Hepatocyte (in vitro differentiated cells): Measurements from ENCODE around the gene ANKRD13A. TPM values are rescaled to one million over a fixed set of nuclear protein-coding genes. Genes with fewer than 3 reads are reported as not detected.

Experiments
- DNase-seq: peaks from one replicate; pipeline ENCODE4 v3.0.0-alpha.2; 2016; ENCODE audit warnings: low spot score
- H2AFZ ChIP-seq: fragments of 200-600 bp; sonication (generic); 2 replicates; pipeline ENCODE4 v1.6.0; 2016; ENCODE audit warnings: antibody characterized with exemption, mild to moderate bottlenecking
- H3K27ac ChIP-seq: fragments of 200-600 bp; sonication (generic); 2 replicates; pipeline ENCODE4 v1.5.1; 2016; ENCODE audit warnings: mild to moderate bottlenecking
- H3K27me3 ChIP-seq: fragments of 200-600 bp; sonication (generic); 2 replicates; pipeline ENCODE4 v1.6.1; 2016
- H3K36me3 ChIP-seq: fragments of 200-600 bp; sonication (generic); replicated peaks from 2 replicates; pipeline ENCODE4 v1.5.1; 2016; ENCODE audit warnings: low read depth; ENCODE audit not compliant: insufficient read depth
- H3K4me1 ChIP-seq: fragments of 200-600 bp; sonication (generic); 2 replicates; pipeline ENCODE4 v1.5.1; 2016; ENCODE audit warnings: mild to moderate bottlenecking, moderate library complexity; ENCODE audit not compliant: insufficient read depth
- H3K4me2 ChIP-seq: fragments of 200-600 bp; sonication (generic); 2 replicates; pipeline ENCODE4 v1.6.0; 2016
- H3K4me3 ChIP-seq: fragments of 200-600 bp; sonication (generic); 2 replicates; pipeline ENCODE4 v1.5.1; 2016; ENCODE audit warnings: mild to moderate bottlenecking
- H3K79me2 ChIP-seq: fragments of 200-600 bp; sonication (generic); 2 replicates; pipeline ENCODE4 v1.6.0; 2017; ENCODE audit warnings: mild to moderate bottlenecking
- H3K9me2 ChIP-seq: fragments of 200-600 bp; sonication (generic); replicated peaks from 2 replicates; pipeline ENCODE4 v1.6.0; 2017; ENCODE audit warnings: mild to moderate bottlenecking; ENCODE audit not compliant: insufficient read depth
- H3K9me3 ChIP-seq: fragments of 200-600 bp; sonication (generic); 2 replicates; pipeline ENCODE4 v1.5.1; 2016; ENCODE audit warnings: low read depth, mild to moderate bottlenecking
- H4K20me1 ChIP-seq: fragments of 200-600 bp; sonication (generic); 2 replicates; pipeline ENCODE4 v1.6.0; 2016; ENCODE audit warnings: mild to moderate bottlenecking; ENCODE audit not compliant: insufficient read depth, poor library complexity, severe bottlenecking
- EZH2 ChIP-seq: fragments of 200-600 bp; sonication (generic); IDR thresholded peaks from 2 replicates; pipeline ENCODE4 v1.6.1; 2016; ENCODE audit warnings: antibody characterized with exemption, mild to moderate bottlenecking, borderline replicate concordance
- EZH2phosphoT487 ChIP-seq: fragments of 200-600 bp; sonication (generic); IDR thresholded peaks from one replicate; pipeline ENCODE4 v1.6.1; 2018; ENCODE audit warnings: antibody characterized with exemption, mild to moderate bottlenecking, low read depth, moderate library complexity; ENCODE audit not compliant: unreplicated experiment, severe bottlenecking
- WGBS: methylation state at CpG from one replicate; pipeline ENCODE4 v1.1.6; 2016; ENCODE audit warnings: low lambda C conversion rate; ENCODE audit errors: missing lambda C conversion rate; 5-methylcytosine and 5-hydroxymethylcytosine counted together
- polyA plus RNA-seq: library from polyadenylated mRNA; unstranded; fragments of >200 nt; fragmentation: Nextera tagmentation; extraction: Ambion mirVana; gene quantifications from 2 replicates; pipeline ENCODE4 v1.2.1, GENCODE V29; 2016
- total RNA-seq: library from RNA; depleted of rRNA; stranded (reverse); fragments of >200 nt; gene quantifications from 2 replicates; pipeline ENCODE4 v1.2.3, GENCODE V29; 2014
- TF ChIP-seq, protein P1 (sequence below): fragments of 200-600 bp; sonication (generic); IDR thresholded peaks from 2 replicates; pipeline ENCODE4 v1.5.1; 2016; ENCODE audit warnings: antibody characterized with exemption, mild to moderate bottlenecking; ENCODE audit not compliant: poor library complexity

ANKRD13A gene
- total and polyA plus RNA-seq, 2 experiments from 2014 or later: 13.2 to 55.3 TPM

GRCh38 chr12:109953656-109954055 lies 45.6 kb upstream of the ANKRD13A start:
- Histone ChIP-seq H3K79me2 (no peaks in the 10 kb centered on the region), H4K20me1 (no peaks in the 10 kb centered on the region), H3K4me2 (no peak overlapping the region), H3K27me3 (no peaks in the 10 kb centered on the region), H3K27ac (no peak overlapping the region), H3K36me3 (no peaks in the 10 kb centered on the region), H3K9me3 (no peaks in the 10 kb centered on the region), H2AFZ (no peak overlapping the region), H3K4me1 (peaks cover 17% of the 10 kb centered on the region), H3K4me3 (no peak overlapping the region), H3K9me2 (no peaks in the 10 kb centered on the region)
- no peak for DNase-seq
- no peak for TF ChIP-seq EZH2phosphoT487
- no peak for TF ChIP-seq EZH2
- TF ChIP-seq, protein P1, sequence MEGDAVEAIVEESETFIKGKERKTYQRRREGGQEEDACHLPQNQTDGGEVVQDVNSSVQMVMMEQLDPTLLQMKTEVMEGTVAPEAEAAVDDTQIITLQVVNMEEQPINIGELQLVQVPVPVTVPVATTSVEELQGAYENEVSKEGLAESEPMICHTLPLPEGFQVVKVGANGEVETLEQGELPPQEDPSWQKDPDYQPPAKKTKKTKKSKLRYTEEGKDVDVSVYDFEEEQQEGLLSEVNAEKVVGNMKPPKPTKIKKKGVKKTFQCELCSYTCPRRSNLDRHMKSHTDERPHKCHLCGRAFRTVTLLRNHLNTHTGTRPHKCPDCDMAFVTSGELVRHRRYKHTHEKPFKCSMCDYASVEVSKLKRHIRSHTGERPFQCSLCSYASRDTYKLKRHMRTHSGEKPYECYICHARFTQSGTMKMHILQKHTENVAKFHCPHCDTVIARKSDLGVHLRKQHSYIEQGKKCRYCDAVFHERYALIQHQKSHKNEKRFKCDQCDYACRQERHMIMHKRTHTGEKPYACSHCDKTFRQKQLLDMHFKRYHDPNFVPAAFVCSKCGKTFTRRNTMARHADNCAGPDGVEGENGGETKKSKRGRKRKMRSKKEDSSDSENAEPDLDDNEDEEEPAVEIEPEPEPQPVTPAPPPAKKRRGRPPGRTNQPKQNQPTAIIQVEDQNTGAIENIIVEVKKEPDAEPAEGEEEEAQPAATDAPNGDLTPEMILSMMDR: no peak
- 94% methylated on average over 5 of the region's 5 CpGs for WGBS

GRCh38 chr12:109958374-109958773 lies 40.9 kb upstream of the ANKRD13A start:
- Histone ChIP-seq H3K79me2 (no peaks in the 10 kb centered on the region), H3K4me1 (no peaks in the 10 kb centered on the region), H4K20me1 (no peaks in the 10 kb centered on the region), H3K4me3 (no peak overlapping the region), H3K4me2 (no peak overlapping the region), H2AFZ (no peak overlapping the region), H3K36me3 (no peaks in the 10 kb centered on the region), H3K27me3 (no peaks in the 10 kb centered on the region), H3K9me2 (no peaks in the 10 kb centered on the region), H3K27ac (no peak overlapping the region), H3K9me3 (no peaks in the 10 kb centered on the region)
- WGBS: 97% methylated on average over 7 of the region's 7 CpGs
- TF ChIP-seq EZH2: no peak
- TF ChIP-seq, protein P1: no peak
- no peak for TF ChIP-seq EZH2phosphoT487
- no peak for DNase-seq

DNA sequence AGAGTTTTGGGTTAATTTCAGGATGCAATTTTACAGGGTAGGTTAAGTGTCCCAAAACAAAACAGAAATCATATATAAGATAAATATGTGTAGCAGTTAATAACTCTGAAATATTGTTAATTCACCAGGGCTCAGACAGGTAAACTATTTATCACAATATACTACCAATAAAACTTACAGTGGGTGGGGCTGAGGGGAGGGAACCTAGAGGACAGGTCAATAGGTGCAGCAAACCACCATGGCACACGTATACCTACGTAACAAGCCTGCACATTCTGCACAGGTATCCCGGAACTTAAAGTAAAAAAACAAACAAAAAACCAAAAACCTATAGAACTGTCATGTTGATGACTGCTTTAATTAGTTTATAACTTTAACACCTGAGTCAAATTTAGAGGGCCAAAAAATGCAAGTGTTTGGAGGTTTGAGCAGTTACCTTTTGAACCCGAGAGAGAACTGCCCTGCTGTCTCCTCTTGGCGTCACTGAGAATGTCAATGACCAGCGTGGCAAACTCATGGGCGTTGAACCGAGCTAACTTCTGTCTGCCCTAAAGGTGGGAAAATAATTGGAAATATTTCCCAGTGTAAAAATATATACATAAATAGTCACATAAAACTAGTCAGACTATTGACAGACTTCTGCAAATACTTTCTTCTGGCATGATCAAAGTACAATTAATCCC lies 39.7 kb upstream of the ANKRD13A start:
- no peak overlapping the region for H3K27ac ChIP-seq
- no peaks in the 10 kb centered on the region for H3K9me3 ChIP-seq
- no peaks in the 10 kb centered on the region for H3K9me2 ChIP-seq
- no peak overlapping the region for H3K4me2 ChIP-seq
- TF ChIP-seq EZH2phosphoT487: no peak
- no peak for TF ChIP-seq EZH2
- TF ChIP-seq, protein P1: no peak
- H3K27me3 ChIP-seq: no peaks in the 10 kb centered on the region
- H3K79me2 ChIP-seq: no peaks in the 10 kb centered on the region
- DNase-seq: no peak
- H2AFZ ChIP-seq: no peak overlapping the region
- WGBS: over 99% methylated on average over 8 of the region's 8 CpGs
- no peaks in the 10 kb centered on the region for H3K4me1 ChIP-seq
- H4K20me1 ChIP-seq: no peaks in the 10 kb centered on the region
- no peaks in the 10 kb centered on the region for H3K36me3 ChIP-seq
- H3K4me3 ChIP-seq: no peak overlapping the region
